Nephron progenitor cell (in vitro differentiated cells): ENCODE results near the gene VSTM2L.

Experiments used
- DNase-seq: peaks from one replicate; pipeline ENCODE4 v3.0.0; 2021
- H3K27ac Mint-ChIP-seq: 2 replicates; pipeline ENCODE4 v1.8.0; 2021; ENCODE audit warnings: mild to moderate bottlenecking, moderate library complexity, mixed read lengths
- H3K27me3 Mint-ChIP-seq: 2 replicates; pipeline ENCODE4 v1.8.0; 2021; ENCODE audit warnings: mild to moderate bottlenecking, low read depth, mixed read lengths; ENCODE audit not compliant: poor library complexity
- H3K36me3 Mint-ChIP-seq: 2 replicates; pipeline ENCODE4 v1.8.0; 2021; ENCODE audit warnings: low read depth, mixed read lengths
- H3K4me1 Mint-ChIP-seq: 2 replicates; pipeline ENCODE4 v1.8.0; 2021; ENCODE audit warnings: mixed read lengths
- H3K4me3 Mint-ChIP-seq: 2 replicates; pipeline ENCODE4 v1.8.0; 2021; ENCODE audit warnings: mild to moderate bottlenecking, moderate library complexity, mixed read lengths
- H3K9me3 Mint-ChIP-seq: 2 replicates; pipeline ENCODE4 v1.8.0; 2021; ENCODE audit warnings: mild to moderate bottlenecking, moderate library complexity, mixed read lengths
- CTCF ChIP-seq: fragments of 200-600 bp; sonication (generic); IDR thresholded peaks from 2 replicates; pipeline ENCODE4 v1.5.0; 2021; ENCODE audit warnings: antibody characterized with exemption

Gene VSTM2L

GRCh38 chr20:37888641-37889040, 14.3 kb upstream of the VSTM2L start:
- Mint-ChIP-seq H3K27ac (no peak overlapping the region), H3K27me3 (peaks cover 14% of the 10 kb centered on the region), H3K9me3 (no peaks in the 10 kb centered on the region), H3K36me3 (no peaks in the 10 kb centered on the region), H3K4me1 (peaks cover 36% of the 10 kb centered on the region), H3K4me3 (no peak overlapping the region)
- no peak for TF ChIP-seq CTCF
- DNase-seq = no peak

- no peak overlapping the region for H3K4me3 Mint-ChIP-seq
- H3K4me1 Mint-ChIP-seq = peaks cover 25% of the 10 kb centered on the region
- H3K36me3 Mint-ChIP-seq = no peaks in the 10 kb centered on the region
- peaks cover 11% of the 10 kb centered on the region for H3K27me3 Mint-ChIP-seq
- no peak for DNase-seq
- TF ChIP-seq CTCF = no peak
- no peak overlapping the region for H3K27ac Mint-ChIP-seq
- H3K9me3 Mint-ChIP-seq = no peaks in the 10 kb centered on the region
Measured at GRCh38 chr20:37890108-37890507, 12.8 kb upstream of the VSTM2L start.

GRCh38 chr20:37890643-37891042, 12.3 kb upstream of the VSTM2L start:
- Mint-ChIP-seq H3K27me3 (peaks cover 15% of the 10 kb centered on the region), H3K27ac (no peak overlapping the region)
- no peak for TF ChIP-seq CTCF

GRCh38 chr20:37892001-37892400, 10.9 kb upstream of the VSTM2L start:
- TF ChIP-seq CTCF = no peak
- no peaks in the 10 kb centered on the region for H3K36me3 Mint-ChIP-seq
- no peak for DNase-seq
- H3K4me3 Mint-ChIP-seq = no peak overlapping the region
- H3K4me1 Mint-ChIP-seq = peaks cover 15% of the 10 kb centered on the region
- H3K27me3 Mint-ChIP-seq = peaks cover 16% of the 10 kb centered on the region
- no peak overlapping the region for H3K27ac Mint-ChIP-seq
- H3K9me3 Mint-ChIP-seq = no peaks in the 10 kb centered on the region

More at GRCh38 chr20:37890643-37891042, 12.3 kb upstream of the VSTM2L start:
- Mint-ChIP-seq H3K36me3 (no peaks in the 10 kb centered on the region), H3K4me1 (peaks cover 22% of the 10 kb centered on the region), H3K9me3 (no peaks in the 10 kb centered on the region), H3K4me3 (no peak overlapping the region)
- DNase-seq = no peak

GRCh38 chr20:37893566-37894241, 9.2 kb upstream of the VSTM2L start:
- no peaks in the 10 kb centered on the region for H3K36me3 Mint-ChIP-seq
- H3K27me3 Mint-ChIP-seq = peaks cover 20% of the 10 kb centered on the region
- DNase-seq = no peak
- no peak overlapping the region for H3K4me3 Mint-ChIP-seq
- peaks cover 6% of the 10 kb centered on the region for H3K4me1 Mint-ChIP-seq
- no peak overlapping the region for H3K27ac Mint-ChIP-seq
- TF ChIP-seq CTCF = no peak
- no peaks in the 10 kb centered on the region for H3K9me3 Mint-ChIP-seq

GRCh38 chr20:37894454-37894853, 8.5 kb upstream of the VSTM2L start:
- Mint-ChIP-seq H3K9me3 (no peaks in the 10 kb centered on the region), H3K4me3 (no peak overlapping the region), H3K27me3 (peaks cover 27% of the 10 kb centered on the region), H3K36me3 (no peaks in the 10 kb centered on the region), H3K27ac (no peak overlapping the region), H3K4me1 (peaks cover 6% of the 10 kb centered on the region)
- no peak for DNase-seq
- TF ChIP-seq CTCF = no peak
